NT2/D1 (cell line): Measurements from ENCODE around the gene ATF4.

Experiments
- SUZ12 ChIP-seq: IDR thresholded peaks from 2 replicates; pipeline ENCODE4 v1.6.1; 2011; ENCODE audit not compliant: insufficient read length, insufficient read depth; ENCODE audit errors: extremely low read depth
- YY1 ChIP-seq: IDR thresholded peaks from 2 replicates; pipeline ENCODE4 v1.6.1; 2011; ENCODE audit not compliant: insufficient read length, insufficient read depth
- ZNF274 ChIP-seq: IDR thresholded peaks from 2 replicates; pipeline ENCODE4 v1.6.1; 2011; ENCODE audit warnings: mild to moderate bottlenecking, low read depth, low read length

- no peak for TF ChIP-seq YY1
- TF ChIP-seq SUZ12: no peak
- TF ChIP-seq ZNF274: no peak
Observed at GRCh38 chr22:39472570-39473556, 47.5 kb upstream of the ATF4 start.
